ENCODE results near the gene FCN2.

FCN2 gene

DNA sequence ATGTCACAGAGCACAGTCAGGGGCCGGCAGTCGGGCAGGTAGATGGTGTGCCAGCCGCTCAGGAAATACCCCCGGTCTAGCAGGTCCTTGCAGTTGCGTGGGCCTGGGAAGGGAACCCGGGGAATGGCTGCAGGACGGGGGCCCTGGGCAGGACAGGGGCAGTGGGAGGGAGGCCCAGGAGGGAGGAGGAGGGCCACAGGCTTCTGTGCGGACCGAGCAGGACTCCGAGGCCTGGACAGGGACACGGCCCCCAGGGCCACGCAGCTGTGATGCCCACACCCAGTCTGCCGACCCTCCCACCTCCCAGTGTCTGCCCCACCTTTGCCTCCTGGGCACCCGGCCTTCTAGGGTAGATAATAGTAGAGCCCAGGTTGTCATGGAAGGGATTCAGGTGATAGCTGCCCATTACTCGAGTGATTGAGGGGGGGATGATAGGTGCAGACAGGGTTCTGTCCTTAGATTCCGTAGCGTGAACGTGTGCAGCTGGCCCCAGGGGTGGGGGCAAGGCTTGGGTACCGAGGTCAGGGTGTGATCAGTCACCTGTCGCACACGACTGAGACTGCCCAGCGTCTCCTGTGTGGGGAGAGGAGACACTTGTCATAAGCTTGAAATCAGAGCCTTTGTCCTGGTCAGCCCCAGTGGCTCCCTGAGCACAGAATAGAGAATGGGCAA, 32.6 kb downstream of the FCN2 start:
- DNase-seq, result no peak

GRCh38 chr9:134913713-134914500, 33.3 kb downstream of the FCN2 start:
- no peak for DNase-seq

DNA sequence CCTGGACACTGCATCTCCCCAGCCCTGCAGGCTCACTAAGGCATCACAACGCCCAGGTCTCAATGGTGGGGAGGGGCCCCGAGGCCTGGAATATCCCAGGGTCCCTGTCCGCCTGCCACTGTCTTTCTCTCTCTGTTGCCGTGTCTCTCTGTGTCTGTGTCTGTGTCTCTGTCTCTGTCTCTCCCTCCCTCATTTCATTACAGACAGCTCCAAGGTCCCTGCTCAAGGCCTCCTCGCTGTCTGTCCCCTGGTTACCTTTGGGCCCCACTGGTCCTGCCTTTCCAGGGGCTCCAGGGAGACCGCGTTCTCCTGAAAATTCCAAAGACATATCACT, 33.9 kb downstream of the FCN2 start:
- no peak for DNase-seq

- no peak for DNase-seq
Observed at GRCh38 chr9:134915046-134915985, 34.7 kb downstream of the FCN2 start.

GRCh38 chr9:134916161-134916665, 35.6 kb downstream of the FCN2 start:
- no peak for DNase-seq

- no peak for DNase-seq
Observed at GRCh38 chr9:134917431-134918373, 37.1 kb downstream of the FCN2 start, which contains the start of gene FCN1. TSS of gene FCN1 (minus strand) at chr9:134917912. CDS start at chr9:134917871, 41 bp downstream.

DNA sequence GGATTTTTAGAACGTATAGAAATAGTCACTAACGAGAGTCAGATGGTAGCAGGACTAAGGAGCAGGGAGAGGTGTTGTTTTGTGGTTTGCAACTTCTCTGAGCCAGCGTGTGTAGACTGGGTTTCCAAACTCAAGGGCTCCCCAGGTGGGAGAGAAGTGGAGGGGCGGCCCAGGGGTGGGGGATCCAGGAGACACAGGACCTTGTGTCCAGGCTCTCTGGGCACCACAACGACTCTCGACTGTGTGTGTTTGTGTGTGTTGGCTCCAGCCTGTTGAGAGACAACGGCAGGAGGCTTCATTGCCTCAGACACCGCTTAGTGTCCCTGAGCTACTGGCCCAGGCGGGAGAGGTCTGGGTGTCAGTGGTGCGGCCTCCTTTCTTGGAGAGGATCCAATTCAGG, 38.0 kb downstream of the FCN2 start:
- DNase-seq, result no peak

- DNase-seq, result no peak
Observed at GRCh38 chr9:134919303-134919702, 38.7 kb downstream of the FCN2 start.

DNA sequence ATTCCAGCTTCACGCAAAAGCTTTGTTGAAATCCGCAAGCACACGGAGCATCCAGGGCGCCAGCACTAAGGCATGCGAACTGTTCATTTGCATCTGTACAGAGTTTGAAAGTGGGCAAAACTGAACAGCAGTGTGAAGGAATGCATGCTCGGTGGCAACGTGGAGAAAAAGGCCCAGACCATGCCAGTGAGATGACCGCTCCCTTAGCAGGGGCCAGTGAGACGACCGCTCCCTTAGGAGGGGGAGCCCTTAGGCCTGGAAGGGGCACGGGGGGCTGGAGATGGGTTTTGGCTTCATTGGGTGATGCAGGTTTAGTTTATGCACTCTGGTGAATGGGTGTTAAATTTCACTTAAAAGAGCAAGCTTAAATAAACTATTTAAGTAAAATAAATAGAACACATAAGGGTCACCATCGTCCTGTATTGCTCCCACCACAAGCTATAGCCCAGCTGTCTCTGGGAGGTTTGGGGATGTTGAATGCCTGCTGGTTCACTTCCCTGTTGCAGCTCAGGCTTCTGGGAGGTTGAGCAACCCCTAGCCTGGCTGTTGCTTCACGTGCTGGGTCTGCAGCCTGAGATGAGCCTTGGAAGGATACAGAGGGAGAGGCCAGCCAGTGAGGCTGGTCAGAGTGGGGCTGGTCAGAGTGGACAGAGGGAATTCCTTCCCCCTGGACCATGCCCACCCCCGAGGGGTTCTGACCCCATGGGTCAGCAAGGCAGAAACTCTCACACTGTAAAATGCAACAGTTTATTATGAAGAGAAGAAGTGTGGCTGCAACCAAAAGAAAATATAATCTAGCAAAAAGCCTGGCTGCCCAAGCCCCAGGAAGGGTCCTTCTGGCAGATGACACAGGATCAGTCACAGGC, 41.7 kb downstream of the FCN2 start:
- no peak for DNase-seq

DNA sequence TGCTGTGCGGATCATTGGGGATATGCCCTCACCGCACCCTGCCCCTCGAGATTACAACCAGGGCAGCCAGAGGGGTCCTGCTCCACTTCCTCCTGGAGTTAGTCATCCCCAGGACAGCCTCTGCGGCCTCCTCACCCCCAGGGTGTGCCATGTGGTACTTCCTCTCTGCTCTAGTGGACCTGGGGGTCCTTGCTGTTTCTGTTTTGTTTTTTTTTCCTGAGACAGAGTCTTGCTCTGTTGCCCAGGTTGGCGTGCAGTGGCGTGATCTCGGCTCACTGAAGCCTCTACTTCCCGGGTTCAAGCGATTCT, 42.3 kb downstream of the FCN2 start:
- DNase-seq, result no peak

DNA sequence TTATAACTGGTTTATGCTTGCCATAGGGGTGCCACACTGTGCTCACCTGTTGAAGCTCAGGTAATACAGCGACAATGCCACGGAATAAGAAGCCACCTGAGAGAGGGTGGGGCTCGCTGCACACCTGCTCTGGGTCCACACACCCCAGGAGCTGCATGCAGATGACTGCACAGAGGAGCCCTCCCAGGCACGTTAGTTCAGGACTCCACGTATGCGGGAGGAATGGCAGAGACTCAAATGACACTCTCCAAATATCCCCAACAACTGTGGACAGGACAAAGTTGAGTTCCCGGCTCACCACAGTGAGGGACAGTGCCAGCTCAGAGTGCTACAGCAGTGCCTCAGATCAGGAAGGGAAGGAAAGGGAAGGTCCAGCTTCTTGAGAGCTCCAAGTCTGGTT, 42.9 kb downstream of the FCN2 start:
- DNase-seq, result no peak

DNA sequence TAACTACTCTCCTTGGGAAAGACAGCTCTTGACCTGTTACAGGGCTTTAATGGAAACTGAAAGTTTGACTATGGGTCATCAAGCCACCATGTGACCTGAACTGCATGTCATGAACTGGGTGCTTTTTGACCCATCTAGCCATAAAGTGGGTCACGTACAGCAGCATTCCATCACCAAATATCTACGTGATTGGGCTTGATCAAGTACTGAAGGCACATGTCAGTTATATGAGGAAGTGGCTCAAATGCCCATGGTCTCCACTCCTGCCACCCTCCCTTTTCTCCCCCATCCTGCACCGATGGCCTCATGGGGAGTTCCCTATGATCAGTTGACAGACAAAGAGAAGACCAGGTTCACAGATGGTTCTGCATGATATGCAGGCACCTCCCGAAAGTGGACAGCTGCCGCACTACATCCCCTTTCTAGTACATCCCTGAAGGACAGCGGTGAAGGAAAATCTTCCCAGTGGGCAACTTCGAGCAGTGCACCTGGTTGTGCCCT, 44.5 kb downstream of the FCN2 start:
- no peak for DNase-seq

DNA sequence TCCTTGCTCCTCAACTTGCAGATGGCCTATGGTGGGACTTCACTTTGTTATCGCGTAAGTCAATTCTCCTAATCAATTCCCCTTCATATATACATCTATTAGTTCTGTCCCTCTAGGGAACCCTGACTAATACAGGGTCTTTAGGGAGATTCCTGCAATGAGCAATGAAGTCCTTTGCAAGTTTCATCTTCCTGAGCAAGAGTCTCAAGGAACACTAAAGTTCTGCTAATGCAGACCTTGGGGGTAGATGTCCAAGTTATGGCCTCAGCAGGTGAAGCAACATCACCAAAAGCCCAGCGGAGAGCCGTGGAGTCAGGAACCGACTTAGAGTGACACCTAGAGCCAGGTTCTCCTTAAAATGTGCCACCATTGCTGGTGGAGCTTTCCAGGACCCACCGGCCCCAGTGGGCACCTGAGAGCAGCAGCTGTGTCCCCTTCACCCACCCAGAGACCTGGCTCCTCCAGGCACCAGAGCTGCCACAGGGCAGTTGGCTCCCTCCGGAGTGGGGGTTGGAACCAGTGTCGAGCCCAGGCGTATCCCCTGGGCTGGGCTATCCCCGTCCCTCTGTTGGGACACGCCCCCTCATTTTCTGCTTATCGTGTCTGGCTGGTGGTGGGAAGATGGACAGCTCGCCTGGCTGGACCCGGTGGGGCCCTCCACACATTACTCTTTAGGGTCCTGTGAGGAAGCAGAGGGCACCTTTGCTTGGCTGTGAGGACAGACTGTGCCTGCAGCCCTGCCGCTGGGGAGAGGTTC, 48.0 kb downstream of the FCN2 start:
- no peak for DNase-seq

- no peak for DNase-seq
Observed at GRCh38 chr9:134929193-134930158, 48.9 kb downstream of the FCN2 start.

GRCh38 chr9:134930398-134930797, 49.8 kb downstream of the FCN2 start:
- DNase-seq, result no peak

- no peak for DNase-seq
Observed at GRCh38 chr9:134932171-134932570, 51.6 kb downstream of the FCN2 start.

DNA sequence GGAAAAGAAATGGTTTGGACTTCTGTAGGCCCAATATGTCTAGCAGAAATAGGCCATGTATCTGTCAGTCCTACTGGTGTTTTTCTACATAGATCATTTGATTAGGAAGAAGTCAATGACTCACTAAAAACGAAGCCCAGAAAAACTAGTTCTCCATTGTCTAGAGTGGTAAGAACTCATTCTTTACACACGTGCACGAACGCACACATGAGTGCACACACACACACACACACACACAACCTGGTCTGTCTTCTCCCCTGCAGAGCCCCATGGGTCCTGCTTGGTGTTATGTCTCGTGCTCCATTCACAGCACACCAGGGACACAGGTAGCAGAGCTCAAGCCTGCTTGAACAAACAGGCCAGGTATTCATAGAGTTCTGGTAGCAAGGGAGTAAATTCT, 52.0 kb downstream of the FCN2 start:
- no peak for DNase-seq

DNA sequence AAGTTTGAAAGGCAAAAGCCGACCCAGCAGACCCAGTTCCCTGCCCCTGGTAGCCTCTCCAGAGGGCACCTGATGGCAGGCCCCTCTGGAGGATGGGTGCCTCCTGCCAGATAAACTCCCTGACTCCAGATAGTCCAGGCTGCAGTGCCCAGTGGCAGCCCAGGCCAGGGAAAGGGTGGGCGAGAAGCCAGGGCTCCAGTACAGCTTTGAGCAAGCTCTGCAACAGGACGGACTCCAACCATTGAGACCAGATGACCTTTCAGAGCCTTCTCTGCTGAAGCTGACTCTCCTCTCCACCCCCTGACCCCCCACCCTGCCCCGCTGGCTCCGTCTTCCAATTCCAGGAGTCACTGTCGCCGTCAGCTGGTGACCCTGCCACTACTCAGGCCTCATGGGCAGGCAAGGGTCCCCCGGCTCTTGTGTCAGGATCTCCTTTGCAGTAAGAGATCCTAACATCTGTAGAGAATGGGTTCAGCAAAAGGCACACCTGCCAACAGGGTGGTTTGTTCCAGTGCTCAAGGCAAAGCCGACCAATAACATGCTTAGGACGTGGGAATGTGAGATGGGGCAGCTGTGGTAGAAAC, 52.6 kb downstream of the FCN2 start:
- peak; percentile 25 for DNase-seq
